Stimulated activated CD4-positive, alpha-beta T cell treated with anti-CD3 and anti-CD28 coated beads, Interleukin-1b, Interleukin-23, amount 100 ng/mL, for 24 hours (primary cell): ENCODE measurements around the gene ARHGEF1.

Experiments
- DNase-seq, 4 experiments: peaks; one replicate each; pipeline ENCODE4 v3.0.0-alpha.2; 2020; ENCODE audit warnings: low read depth in 4 of 4, low spot score in 1 of 4

Gene ARHGEF1

GRCh38 chr19:41880329-41880708 lies 2.7 kb upstream of the ARHGEF1 start:
- DNase-seq = no peak

DNA sequence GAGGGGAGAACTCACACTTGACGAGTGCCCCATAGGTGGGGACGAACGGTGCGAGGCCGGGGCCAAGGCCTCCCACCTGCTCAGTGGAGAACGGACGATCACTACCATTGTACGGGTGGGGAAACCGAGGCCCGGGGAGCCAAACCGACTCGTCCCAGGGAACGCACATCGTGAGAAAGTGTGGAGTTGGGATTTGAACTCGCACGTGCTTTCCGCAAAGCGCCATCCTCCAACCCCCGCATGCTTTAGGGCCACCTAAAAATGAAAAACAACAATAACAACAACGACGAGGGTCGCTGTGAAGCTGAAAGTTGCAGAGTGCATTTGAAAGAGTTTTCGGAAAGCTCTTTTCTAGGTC lies 458 bp downstream of the ARHGEF1 start:
- no peak for DNase-seq

DNA sequence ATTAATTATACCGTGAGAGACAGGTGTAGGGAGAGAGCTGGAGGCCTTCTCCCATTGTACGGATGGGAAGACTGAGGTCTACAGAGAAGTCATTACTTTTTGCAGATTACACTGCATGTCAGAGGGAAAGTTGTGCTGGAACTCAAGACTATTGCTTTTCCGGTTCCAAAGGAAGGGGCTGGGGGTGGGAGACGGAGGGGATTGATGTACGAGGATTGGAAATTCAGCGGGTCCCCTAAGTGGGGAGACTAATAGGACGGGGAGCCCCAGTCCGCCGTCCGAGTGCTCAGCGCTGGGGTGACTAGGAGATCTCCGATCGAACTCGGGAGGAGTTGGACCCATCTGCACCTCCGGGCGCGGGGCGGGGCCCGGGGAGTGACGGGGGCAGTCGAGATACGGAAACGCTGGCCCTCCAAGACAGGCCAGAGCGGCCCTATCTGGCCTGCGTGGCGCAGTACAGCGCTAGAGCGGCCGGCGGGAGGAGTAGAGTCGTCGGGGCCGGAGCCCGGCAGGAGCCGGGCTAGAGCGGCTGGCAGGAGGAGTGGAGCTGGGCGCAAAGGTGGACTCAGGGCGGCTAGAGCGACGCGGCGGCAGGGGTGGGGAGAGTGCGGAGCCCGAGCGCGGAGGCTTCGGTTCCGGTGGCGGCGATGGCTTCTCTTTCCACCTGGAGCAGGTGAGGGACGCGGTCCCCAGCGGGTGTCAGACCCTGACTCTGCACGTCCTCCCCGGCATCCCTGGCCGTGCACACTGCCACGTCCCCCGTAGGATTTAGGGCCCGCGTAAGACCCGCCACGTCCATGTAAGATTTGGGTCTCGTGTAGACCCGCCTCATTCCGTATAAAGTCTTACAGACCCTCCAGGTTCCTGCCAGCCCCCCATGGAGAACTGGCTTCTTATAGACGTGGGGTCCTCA lies 1.1 kb downstream of the ARHGEF1 start:
- DNase-seq = peak; percentile 68 to 89 (median 76)

GRCh38 chr19:41886761-41887710 lies 4.1 kb downstream of the ARHGEF1 start:
- DNase-seq = peak in 1 of 4 experiments; percentile 59

DNA sequence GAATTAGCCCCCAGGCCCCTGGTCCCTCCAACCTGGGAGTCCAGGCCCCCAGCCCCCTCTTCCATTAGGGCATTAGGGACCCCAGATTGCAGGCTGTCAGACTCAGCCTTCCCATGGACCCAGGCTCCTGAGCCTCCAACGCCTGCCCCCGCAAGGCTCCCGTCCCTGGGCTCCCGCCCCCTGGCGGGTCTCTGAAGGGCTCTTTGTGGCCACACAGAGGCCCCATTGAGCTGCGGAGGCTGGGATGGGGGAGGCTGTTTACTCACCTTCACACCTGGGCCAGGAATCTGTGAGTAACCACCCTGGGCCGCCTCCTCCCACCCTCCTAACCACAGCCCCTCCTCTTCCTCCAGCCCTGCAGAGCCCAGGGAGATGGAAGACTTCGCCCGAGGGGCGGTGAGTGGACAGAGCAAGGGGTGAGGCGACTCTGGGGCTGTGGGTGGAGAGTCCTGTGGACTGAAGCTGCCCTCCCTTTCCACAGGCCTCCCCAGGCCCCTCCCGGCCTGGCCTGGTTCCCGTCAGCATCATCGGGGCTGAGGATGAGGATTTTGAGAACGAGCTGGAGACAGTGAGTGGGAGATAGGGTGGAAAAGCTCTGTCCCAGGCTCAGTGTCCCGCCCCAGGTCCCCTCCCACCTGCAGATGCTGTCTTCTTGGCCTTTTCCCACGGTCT lies 4.9 kb downstream of the ARHGEF1 start:
- DNase-seq = peak; percentile 54 to 82 (median 66)

DNA sequence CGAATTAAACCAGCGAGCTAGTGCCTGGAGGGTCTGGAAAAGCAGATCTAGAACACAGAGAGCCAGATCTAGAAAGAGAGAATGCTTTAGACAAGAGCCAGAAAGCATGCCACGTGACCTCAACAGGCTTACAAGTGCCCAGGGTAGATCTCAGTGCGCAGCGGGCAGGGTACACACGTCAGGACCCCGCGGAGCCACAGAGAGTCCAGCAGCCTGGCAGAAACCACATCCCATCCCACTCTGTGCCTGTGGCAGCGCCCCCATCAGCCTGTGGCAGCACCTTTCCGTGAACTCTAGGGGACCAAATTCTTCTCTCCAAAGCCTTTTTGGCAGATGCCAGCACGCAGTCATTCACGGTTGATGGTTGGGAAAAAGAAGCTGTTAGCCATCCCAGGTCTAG lies 5.9 kb downstream of the ARHGEF1 start:
- no peak for DNase-seq

DNA sequence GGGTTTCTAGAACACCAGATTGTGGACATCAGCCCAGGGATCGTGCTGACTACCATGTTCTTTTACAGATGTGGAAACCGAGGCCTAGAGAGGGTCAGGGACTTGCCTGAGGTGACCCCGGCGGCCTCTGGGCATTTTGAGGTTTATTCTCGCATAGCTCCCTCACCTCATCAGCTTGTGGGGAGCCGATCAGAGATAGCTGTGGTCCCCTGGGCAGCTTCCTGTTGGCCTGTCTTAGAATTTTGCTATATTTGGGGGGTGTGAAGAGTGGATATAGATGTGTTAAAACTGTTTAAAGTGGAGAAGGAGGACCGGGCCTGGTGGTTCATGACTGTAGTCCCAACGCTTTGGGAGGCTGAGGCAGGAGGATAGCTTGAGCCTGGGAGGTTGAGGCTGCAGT lies 6.9 kb downstream of the ARHGEF1 start:
- no peak for DNase-seq

- no peak for DNase-seq
Measured at GRCh38 chr19:41890936-41891335, 8.0 kb downstream of the ARHGEF1 start.

DNA sequence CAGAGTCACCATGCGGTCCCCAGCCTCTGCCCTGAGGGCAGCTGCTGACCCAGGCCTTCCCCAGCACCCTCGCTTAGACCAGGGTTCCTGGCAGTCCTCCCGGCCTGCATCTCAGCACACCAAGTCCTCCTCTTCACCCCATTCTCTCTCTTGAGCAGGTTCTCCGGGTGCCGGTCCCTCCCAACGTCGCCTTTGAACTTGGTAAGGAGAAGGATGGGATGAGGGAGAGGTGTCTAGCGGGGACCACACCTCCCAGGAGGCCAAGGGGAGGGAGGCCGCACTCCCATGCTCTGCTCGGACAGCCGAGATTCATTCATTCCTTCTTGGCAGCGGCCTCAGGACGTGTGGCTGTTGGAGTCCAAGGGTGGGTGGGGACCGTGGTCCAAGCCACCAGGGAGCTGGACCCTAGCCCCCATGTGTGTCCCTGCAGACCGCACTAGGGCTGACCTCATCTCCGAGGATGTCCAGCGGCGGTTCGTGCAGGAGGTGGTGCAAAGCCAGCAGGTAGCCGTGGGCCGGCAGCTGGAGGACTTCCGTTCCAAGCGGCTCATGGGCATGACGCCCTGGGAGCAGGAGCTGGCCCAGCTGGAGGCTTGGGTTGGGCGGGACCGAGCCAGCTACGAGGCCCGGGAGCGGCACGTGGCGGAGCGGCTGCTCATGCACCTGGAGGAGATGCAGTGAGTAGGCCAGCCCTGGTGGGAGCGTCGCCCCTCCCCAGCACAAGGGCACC lies 9.4 kb downstream of the ARHGEF1 start:
- DNase-seq = no peak

GRCh38 chr19:41893899-41894298 lies 10.9 kb downstream of the ARHGEF1 start:
- no peak for DNase-seq

GRCh38 chr19:41894350-41894749 lies 11.4 kb downstream of the ARHGEF1 start:
- DNase-seq = no peak

DNA sequence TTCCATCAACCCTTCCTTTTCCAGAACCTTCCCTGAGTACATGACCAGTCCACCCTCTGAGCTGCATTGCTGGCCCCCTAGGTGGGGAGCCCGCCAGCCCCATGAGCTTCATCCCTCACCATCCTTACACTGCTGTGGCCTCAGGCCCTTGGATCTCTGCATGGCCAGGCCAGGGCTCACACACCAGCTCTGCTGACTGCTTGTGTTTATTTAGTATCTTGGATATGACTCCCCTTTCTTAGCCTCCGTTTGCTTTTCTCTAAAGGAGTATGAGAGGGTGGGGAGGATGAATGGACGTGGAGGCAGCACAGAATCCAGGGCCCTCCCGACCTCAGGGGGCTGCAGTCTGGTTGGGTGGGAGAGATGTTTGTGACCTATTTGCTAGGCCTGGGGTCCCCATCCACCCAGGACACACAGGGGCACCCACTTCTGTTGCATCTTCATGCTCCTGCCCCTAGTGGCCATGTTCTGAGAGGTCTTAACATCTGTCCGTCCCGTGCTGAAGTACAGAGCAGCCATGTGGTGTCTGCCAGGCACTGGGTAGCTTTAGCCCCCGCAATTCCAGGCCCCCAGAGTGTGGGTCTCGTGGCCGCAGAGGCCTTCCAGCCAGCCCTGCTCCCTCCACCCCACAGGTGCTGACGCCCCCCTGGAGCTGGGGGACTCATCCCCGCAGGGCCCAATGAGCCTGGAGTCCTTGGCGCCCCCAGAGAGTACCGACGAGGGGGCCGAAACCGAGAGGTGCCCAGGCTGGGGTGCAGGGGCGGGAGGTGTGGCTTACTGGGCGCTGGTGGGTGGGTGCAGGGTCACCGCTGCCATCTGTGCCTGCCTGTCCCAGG lies 13.0 kb downstream of the ARHGEF1 start:
- DNase-seq = no peak

DNA sequence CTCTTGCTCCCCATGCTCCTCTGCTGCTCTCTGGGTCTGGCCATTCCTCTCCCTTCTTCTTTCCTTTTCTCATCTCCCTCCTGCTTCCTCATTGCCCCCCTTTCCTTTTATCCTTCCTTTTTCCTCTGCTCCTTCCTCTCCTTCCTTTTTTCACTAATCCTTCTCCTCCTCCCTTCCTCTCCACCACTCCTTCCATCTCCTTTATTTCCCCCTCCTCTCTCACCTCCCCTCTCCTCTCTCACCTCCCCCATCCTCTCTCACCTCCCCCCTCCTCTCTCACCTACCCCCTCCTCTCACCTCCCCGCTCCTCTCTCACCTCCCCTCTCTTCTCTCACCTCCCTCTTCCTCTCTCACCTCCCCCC lies 13.6 kb downstream of the ARHGEF1 start:
- no peak for DNase-seq

- DNase-seq = no peak
Measured at GRCh38 chr19:41897181-41897580, 14.2 kb downstream of the ARHGEF1 start.

- no peak for DNase-seq
Measured at GRCh38 chr19:41897820-41898219, 14.8 kb downstream of the ARHGEF1 start.

DNA sequence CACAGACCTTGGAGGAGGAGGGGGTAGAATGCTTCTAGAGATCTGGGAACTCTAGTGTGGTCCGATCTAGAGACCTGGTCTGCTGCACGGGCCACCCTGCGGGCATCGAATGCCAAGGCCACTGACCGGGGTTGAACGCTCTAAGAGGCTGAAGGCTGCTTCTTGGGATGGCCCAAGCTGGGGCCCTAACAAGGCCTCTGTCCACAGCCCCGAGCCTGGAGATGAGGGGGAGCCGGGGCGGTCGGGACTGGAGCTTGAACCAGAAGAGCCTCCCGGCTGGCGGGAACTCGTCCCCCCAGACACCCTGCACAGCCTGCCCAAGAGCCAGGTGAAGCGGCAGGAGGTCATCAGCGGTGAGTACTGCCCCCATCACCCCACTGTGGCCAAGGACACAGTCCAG lies 15.3 kb downstream of the ARHGEF1 start:
- no peak for DNase-seq

- DNase-seq = no peak
Measured at GRCh38 chr19:41901707-41902360, 18.9 kb downstream of the ARHGEF1 start.

DNA sequence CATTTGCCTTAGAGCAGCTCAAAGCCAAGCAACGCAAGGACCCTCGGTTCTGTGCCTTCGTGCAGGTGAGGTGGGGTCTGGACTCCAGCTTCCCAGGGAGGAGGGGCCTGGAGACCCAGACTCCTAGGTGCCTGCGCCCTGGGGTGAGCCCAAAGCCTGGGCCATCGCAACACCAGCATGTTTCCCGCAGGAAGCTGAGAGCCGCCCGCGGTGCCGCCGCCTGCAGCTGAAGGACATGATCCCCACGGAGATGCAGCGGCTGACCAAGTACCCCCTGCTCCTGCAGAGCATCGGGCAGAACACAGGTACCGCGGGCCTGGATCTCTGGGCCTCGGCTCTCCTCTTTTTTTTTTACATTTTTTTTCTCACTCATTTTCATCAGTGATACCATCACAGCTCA lies 19.6 kb downstream of the ARHGEF1 start:
- DNase-seq = no peak

GRCh38 chr19:41903193-41903953 lies 20.4 kb downstream of the ARHGEF1 start:
- no peak for DNase-seq
